ENCODE measurements around the gene TXNRD2. TPM values are rescaled to one million over a fixed set of nuclear protein-coding genes. Genes with fewer than 3 reads are reported as not detected.

Gene TXNRD2
- total RNA-seq, 1 experiment from 2014 or later = 29.5 TPM

- Histone ChIP-seq H3K4me1 (ENCODE audit: control insufficient read depth, insufficient read depth, low read length) (peaks cover 12% of the 10 kb centered on the region; the same call in 1 of the 2 replicates), H3K4me3 (ENCODE audit: low read depth in 2 of 2, low read length in 2 of 2) (no peak overlapping the region), H3K9me3 (ENCODE audit: control insufficient read depth, insufficient read depth, low read depth, low read length) (no peaks in the 10 kb centered on the region), H3K36me3 (ENCODE audit: control insufficient read depth, insufficient read depth, low read length) (no peaks in the 10 kb centered on the region), H3K27ac (ENCODE audit: low read length) (no peak overlapping the region), H3K27me3 (ENCODE audit: control insufficient read depth, insufficient read depth, low read length) (no peaks in the 10 kb centered on the region)
- CTCF ChIA-PET = interaction anchor here (1.5 kb wide), 1 partner anchor 31 kb away, joined by 3 read pairs; no protein-coding TSS in a partner anchor
- TF ChIP-seq CTCF (IDR thresholded peaks at IDR 0.05) (no peak), POLR2AphosphoS5 (IDR thresholded peaks at IDR 0.05; ENCODE audit: low read depth, low read length) (no peak), SIN3A (IDR thresholded peaks at IDR 0.05; ENCODE audit: borderline replicate concordance, insufficient read depth, low read depth, low read length) (no peak), REST (IDR thresholded peaks at IDR 0.05; ENCODE audit: insufficient read depth in 1 of 2, low read depth in 2 of 2, low read length in 1 of 2) (no peak), TCF7L2 (IDR thresholded peaks at IDR 0.05; ENCODE audit: low read depth, low read length) (no peak)
- BruUV-seq (replicated peaks) = no TSS peak
- POLR2A ChIA-PET = no interaction called here
- DNase-seq (ENCODE audit: low read depth, low spot score) (no peak), ATAC-seq (no peak)
- in situ Hi-C loops (cut with HindIII; ENCODE audit: low pct_unique_long_range_greater_than_20kb, low sequenced_read_pairs) (no loop called here), intact Hi-C loops (cut with micrococcal nuclease; ENCODE audit: unreplicated experiment) (no loop called here)
These were observed 42.1 kb upstream of the TXNRD2 start for GRCh38 chr22:19983741-19984140.

GRCh38 chr22:19982991-19983578 lies 41.5 kb upstream of the TXNRD2 start:
- Histone ChIP-seq H3K27ac (ENCODE audit: low read length) (no peak overlapping the region), H3K9me3 (ENCODE audit: control insufficient read depth, insufficient read depth, low read depth, low read length) (no peaks in the 10 kb centered on the region), H3K4me3 (ENCODE audit: low read depth in 2 of 2, low read length in 2 of 2) (no peak overlapping the region), H3K27me3 (ENCODE audit: control insufficient read depth, insufficient read depth, low read length) (no peaks in the 10 kb centered on the region), H3K36me3 (ENCODE audit: control insufficient read depth, insufficient read depth, low read length) (no peaks in the 10 kb centered on the region), H3K4me1 (ENCODE audit: control insufficient read depth, insufficient read depth, low read length) (peaks cover 12% of the 10 kb centered on the region; the same call in 1 of the 2 replicates)
- intact Hi-C loops (cut with micrococcal nuclease; ENCODE audit: unreplicated experiment) (no loop called here), in situ Hi-C loops (cut with HindIII; ENCODE audit: low pct_unique_long_range_greater_than_20kb, low sequenced_read_pairs) (no loop called here)
- ChIA-PET CTCF (interaction anchor here (1.5 kb wide), 1 partner anchor 31 kb away, joined by 3 read pairs; no protein-coding TSS in a partner anchor), POLR2A (no interaction called here)
- ATAC-seq (no peak), DNase-seq (ENCODE audit: low read depth, low spot score) (no peak)
- no TSS peak for BruUV-seq (replicated peaks)
- no peak for TF ChIP-seq REST (IDR thresholded peaks at IDR 0.05; ENCODE audit: insufficient read depth in 1 of 2, low read depth in 2 of 2, low read length in 1 of 2)
- no peak for TF ChIP-seq POLR2AphosphoS5 (IDR thresholded peaks at IDR 0.05; ENCODE audit: low read depth, low read length)
- no peak for TF ChIP-seq CTCF (IDR thresholded peaks at IDR 0.05)

Data from Panc1 (cell line).